Suprapubic skin (tissue), 4 donors: ENCODE data around the gene P4HA1. TPM values are rescaled to one million over a fixed set of nuclear protein-coding genes. Genes with fewer than 3 reads are reported as not detected.
A peak's percentile ranks its signal among the peaks of the same experiment; 100 is the strongest.
"Not testable (repeated sequence)": the region's sequence is repeated elsewhere in the genome, so short reads cannot be mapped to it uniquely, and the experiment has no call there.

Experiments used
- DNase-seq, 2 donors: peaks; one replicate each; pipeline ENCODE4 v3.0.0-alpha.2; 2019; ENCODE audit warnings: low spot score in 2 of 2
- H3K27ac ChIP-seq: fragments of 200-600 bp; sonication (generic); one replicate; pipeline ENCODE4 v1.5.1; 2019
- H3K27me3 ChIP-seq: fragments of 200-600 bp; sonication (generic); one replicate; pipeline ENCODE4 v1.5.1; 2019
- H3K36me3 ChIP-seq: fragments of 200-600 bp; sonication (generic); one replicate; pipeline ENCODE4 v1.5.1; 2019
- H3K4me1 ChIP-seq: fragments of 200-600 bp; sonication (generic); one replicate; pipeline ENCODE4 v1.5.1; 2019
- H3K4me3 ChIP-seq: fragments of 200-600 bp; sonication (generic); one replicate; pipeline ENCODE4 v1.5.1; 2019; ENCODE audit warnings: mild to moderate bottlenecking
- H3K9me3 ChIP-seq: fragments of 200-600 bp; sonication (generic); one replicate; pipeline ENCODE4 v1.5.1; 2019
- EP300 ChIP-seq: sonication (generic); formaldehyde crosslinking; IDR thresholded peaks from one replicate; pipeline ENCODE4 v1.6.1; 2017; ENCODE audit warnings: antibody characterized with exemption
- POLR2A ChIP-seq, 2 donors: fragments of 450-650 bp; IDR thresholded peaks; one replicate each; pipeline ENCODE4 v1.6.1; 2017; ENCODE audit warnings: antibody characterized with exemption in 2 of 2, mild to moderate bottlenecking in 2 of 2, moderate library complexity in 2 of 2
- POLR2AphosphoS5 ChIP-seq, 3 donors: sonication (generic); formaldehyde crosslinking; IDR thresholded peaks; one replicate each; pipeline ENCODE4 v1.6.1; 2017; ENCODE audit warnings: antibody characterized with exemption in 3 of 3
- WGBS: methylation state at CpG from one replicate; pipeline ENCODE4 v1.1.5; 2018; 5-methylcytosine and 5-hydroxymethylcytosine counted together
- total RNA-seq, 4 donors: library from RNA; depleted of rRNA; stranded (reverse); fragments of >200 nt; gene quantifications; one replicate each; pipeline ENCODE4 v1.1.0, GENCODE V29; 2016
- TF ChIP-seq, protein P1 (sequence below), 2 donors: fragments of 200-600 bp in 1 of 2; fragments of 450-650 bp in 1 of 2; sonication (generic) in 1 of 2; IDR thresholded peaks; one replicate each; pipeline ENCODE4 v1.5.1; 2016 to 2019; ENCODE audit warnings: antibody characterized with exemption in 2 of 2, mild to moderate bottlenecking in 1 of 2, moderate library complexity in 1 of 2

Gene P4HA1
- total RNA-seq, 4 donors from 2014 or later, result 10.6 to 19.5 (median 16.0) TPM

DNA sequence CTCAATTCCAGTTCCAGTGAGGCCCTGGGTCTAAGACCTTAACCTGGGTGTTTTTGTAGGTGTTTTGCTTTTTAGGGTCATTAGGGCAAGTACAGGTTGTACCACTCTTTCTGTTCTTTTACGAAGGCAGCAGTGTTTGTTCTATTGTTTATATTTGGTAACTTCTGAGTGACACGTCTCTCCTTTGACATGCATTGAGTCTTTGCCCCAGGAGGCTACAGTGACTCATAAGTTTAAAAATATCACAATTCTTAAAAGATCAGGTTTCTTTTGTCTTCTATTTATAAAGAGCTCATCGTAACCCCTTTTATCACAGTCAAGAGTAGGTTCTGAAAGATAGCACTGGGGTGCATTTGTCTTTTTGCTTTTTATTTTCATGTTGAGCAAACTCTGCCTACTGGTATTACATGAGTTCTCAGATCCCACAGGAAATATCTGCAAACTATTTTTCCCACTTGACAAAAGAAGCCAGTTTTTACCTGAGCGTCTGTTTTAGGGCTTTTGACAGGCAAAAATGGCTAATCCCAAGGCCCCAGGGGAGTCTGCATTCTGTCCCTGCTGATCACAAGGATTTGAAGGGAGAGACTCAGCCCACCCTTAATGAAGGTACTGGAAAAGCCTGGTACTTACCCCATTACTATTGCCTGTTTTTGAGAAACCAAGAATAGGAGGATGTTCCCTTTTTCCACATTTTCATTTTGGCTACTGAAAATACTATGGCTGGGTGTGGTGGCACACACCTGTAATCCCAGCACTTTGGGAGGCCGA is 21.5 kb upstream of the P4HA1 start:
- DNase-seq, result no peak
- 35% methylated on average over 5 of the region's 5 CpGs for WGBS
- no peak for TF ChIP-seq POLR2AphosphoS5 (IDR thresholded peaks at IDR 0.05)
- TF ChIP-seq POLR2A (IDR thresholded peaks at IDR 0.05), result no peak
- TF ChIP-seq, protein P1, sequence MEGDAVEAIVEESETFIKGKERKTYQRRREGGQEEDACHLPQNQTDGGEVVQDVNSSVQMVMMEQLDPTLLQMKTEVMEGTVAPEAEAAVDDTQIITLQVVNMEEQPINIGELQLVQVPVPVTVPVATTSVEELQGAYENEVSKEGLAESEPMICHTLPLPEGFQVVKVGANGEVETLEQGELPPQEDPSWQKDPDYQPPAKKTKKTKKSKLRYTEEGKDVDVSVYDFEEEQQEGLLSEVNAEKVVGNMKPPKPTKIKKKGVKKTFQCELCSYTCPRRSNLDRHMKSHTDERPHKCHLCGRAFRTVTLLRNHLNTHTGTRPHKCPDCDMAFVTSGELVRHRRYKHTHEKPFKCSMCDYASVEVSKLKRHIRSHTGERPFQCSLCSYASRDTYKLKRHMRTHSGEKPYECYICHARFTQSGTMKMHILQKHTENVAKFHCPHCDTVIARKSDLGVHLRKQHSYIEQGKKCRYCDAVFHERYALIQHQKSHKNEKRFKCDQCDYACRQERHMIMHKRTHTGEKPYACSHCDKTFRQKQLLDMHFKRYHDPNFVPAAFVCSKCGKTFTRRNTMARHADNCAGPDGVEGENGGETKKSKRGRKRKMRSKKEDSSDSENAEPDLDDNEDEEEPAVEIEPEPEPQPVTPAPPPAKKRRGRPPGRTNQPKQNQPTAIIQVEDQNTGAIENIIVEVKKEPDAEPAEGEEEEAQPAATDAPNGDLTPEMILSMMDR (IDR thresholded peaks at IDR 0.05), result no peak
- no peak for TF ChIP-seq EP300
- Histone ChIP-seq H3K27ac (no peak overlapping the region), H3K36me3 (peaks cover 1% of the 10 kb centered on the region), H3K4me1 (peaks cover 9% of the 10 kb centered on the region), H3K4me3 (no peak overlapping the region), H3K27me3 (no peaks in the 10 kb centered on the region), H3K9me3 (no peaks in the 10 kb centered on the region)

DNA sequence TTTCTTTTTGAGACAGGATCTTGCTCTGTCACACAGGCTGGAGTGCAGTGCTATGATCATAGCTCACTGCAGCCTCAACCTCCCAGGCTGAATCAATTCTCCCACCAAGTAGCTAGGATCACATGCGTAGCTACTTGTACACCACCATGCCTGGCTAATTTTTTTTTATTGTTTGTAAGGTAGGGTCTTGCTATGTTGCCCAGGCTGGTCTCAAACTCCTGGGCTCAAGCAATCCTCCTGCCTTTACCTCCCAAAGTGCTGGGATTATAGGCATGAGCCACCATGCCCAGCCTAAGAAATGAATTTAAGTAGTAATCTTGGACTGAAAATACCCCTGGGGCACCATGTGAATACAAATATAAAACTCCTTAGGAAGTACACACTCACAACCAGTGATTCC is 19.4 kb upstream of the P4HA1 start:
- no peaks in the 10 kb centered on the region for H3K9me3 ChIP-seq

GRCh38 chr10:73113551-73113950 is 16.9 kb upstream of the P4HA1 start:
- Histone ChIP-seq H3K27me3 (no peaks in the 10 kb centered on the region), H3K4me1 (peaks cover 17% of the 10 kb centered on the region), H3K27ac (no peak overlapping the region), H3K9me3 (no peaks in the 10 kb centered on the region), H3K36me3 (no peaks in the 10 kb centered on the region), H3K4me3 (no peak overlapping the region)
- DNase-seq, result no peak
- WGBS, result 62% methylated on average over 1 of the region's 1 CpG
- TF ChIP-seq POLR2A (IDR thresholded peaks at IDR 0.05) (no peak), EP300 (no peak), POLR2AphosphoS5 (IDR thresholded peaks at IDR 0.05) (no peak)
- TF ChIP-seq, protein P1 (IDR thresholded peaks at IDR 0.05), result no peak

More for the DNA sequence above, 19.4 kb upstream of the P4HA1 start:
- Histone ChIP-seq H3K4me1 (peaks cover 14% of the 10 kb centered on the region), H3K36me3 (no peaks in the 10 kb centered on the region), H3K4me3 (no peak overlapping the region), H3K27me3 (no peaks in the 10 kb centered on the region), H3K27ac (no peak overlapping the region)
- DNase-seq, result no peak
- WGBS, result 100% methylated on average over 1 of the region's 1 CpG
- TF ChIP-seq EP300 (no peak), POLR2AphosphoS5 (IDR thresholded peaks at IDR 0.05) (no peak), POLR2A (IDR thresholded peaks at IDR 0.05) (no peak)
- TF ChIP-seq, protein P1 (IDR thresholded peaks at IDR 0.05), result no peak

GRCh38 chr10:73112032-73112431 is 15.4 kb upstream of the P4HA1 start:
- H3K27me3 ChIP-seq, H3K4me3 ChIP-seq, DNase-seq, H3K9me3 ChIP-seq, H3K27ac ChIP-seq, H3K36me3 ChIP-seq, H3K4me1 ChIP-seq: not testable (repeated sequence)
- WGBS, result 97% methylated on average over 13 of the region's 13 CpGs

DNA sequence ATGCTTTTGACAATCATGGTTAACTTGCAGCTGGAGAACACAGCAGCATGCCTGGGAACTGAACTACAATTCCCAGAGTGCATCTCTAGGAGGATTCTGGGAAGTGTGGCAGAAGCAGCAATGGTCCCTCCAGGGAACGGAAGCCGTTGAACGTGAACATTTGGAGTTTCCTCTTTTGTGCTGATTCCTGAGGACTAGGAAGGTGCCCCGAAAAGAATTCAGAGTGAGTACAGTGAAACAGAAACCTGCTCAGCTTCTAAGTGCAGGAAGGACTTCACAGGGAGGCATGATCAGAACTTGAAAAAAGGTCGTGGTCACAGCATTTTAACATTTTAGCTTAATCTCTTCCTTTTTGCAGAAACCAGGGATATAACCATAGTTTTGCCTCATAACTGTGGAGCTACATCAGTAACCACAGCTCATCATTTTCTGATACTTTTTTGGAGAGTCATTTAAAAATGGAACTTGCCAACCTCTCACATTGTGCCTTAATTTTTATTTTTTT is 13.7 kb upstream of the P4HA1 start, which contains the start of gene NUDT13:
Gene NUDT13 (plus strand): TSS at position 111 of the 505 bp plus-strand sequence. CDS start 3,911 bp downstream, outside the sequence.
- H3K9me3 ChIP-seq, result no peaks in the 10 kb centered on the region
- WGBS, result 5% methylated on average over 5 of the region's 5 CpGs
- peaks cover 9% of the 10 kb centered on the region for H3K4me1 ChIP-seq
- H3K4me3 ChIP-seq, result peak within 1 kb of the TSS; percentile 56
- TF ChIP-seq POLR2A (IDR thresholded peaks at IDR 0.05), result no peak
- TF ChIP-seq EP300, result no peak
- peak in 1 of 3 donors; percentile 93 for TF ChIP-seq POLR2AphosphoS5 (IDR thresholded peaks at IDR 0.05)
- H3K27me3 ChIP-seq, result no peaks in the 10 kb centered on the region
- H3K36me3 ChIP-seq, result no peaks in the 10 kb centered on the region
- peak within 1 kb of the TSS; percentile 77 for H3K27ac ChIP-seq
- peak in 1 of 2 donors; percentile 70 for DNase-seq

DNA sequence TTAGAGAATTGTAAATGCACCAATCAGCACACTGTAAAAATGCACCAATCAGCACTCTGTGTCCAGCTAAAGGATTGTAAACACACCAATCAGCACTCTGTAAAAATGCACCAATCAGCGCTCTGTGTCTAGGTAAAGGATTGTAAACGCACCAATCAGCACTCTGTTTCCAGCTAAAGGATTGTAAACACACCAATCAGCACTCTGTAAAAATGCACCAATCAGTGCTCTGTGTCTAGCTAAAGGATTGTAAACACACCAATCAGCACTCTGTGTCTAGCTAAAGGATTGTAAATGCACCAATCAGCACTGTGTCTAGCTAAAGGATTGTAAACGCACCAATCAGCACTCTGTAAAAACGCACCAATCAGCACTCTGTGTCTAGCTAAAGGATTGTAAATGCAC is 12.6 kb upstream of the P4HA1 start:
- WGBS, result 88% methylated on average over 4 of the region's 4 CpGs
- H3K36me3 ChIP-seq, H3K4me1 ChIP-seq, H3K27ac ChIP-seq, H3K27me3 ChIP-seq, H3K4me3 ChIP-seq, H3K9me3 ChIP-seq, DNase-seq: not testable (repeated sequence)
